IMR-90 (cell line): ENCODE results near the gene COL11A2. TPM values are rescaled to one million over a fixed set of nuclear protein-coding genes. Genes with fewer than 3 reads are reported as not detected.
A peak's percentile ranks its signal among the peaks of the same experiment; 100 is the strongest.

Source experiments
- ATAC-seq: fragments of 200-7000 bp; cut with Tn5 transposase; 2 replicates; pipeline ENCODE4 v1.9.1; 2020; ENCODE audit warnings: low read depth, mild to moderate bottlenecking, moderate library complexity
- BruUV-seq: library from RNA; stranded (reverse); fragments of 400-500 nt; replicated peaks from 2 replicates; lab custom pipeline; 2021; lab: Mats Ljungman, UMichigan
- CTCF ChIA-PET: fragments of 300-600 bp; formaldehyde crosslinking; extraction: SDS; loops from one replicate; lab custom pipeline; 2021; ENCODE audit warnings: antibody characterized with exemption; lab: Yijun Ruan, JAX
- POLR2A ChIA-PET: fragments of 300-600 bp; sonication (Branson Sonifier 250); formaldehyde crosslinking; loops from one replicate; lab custom pipeline; 2022; ENCODE audit warnings: antibody characterized with exemption; ENCODE audit not compliant: unreplicated experiment; lab: Charles Lee
- DNase-seq: peaks from one replicate; pipeline ENCODE4 v3.0.0; 2013
- H2AFZ ChIP-seq: replicated peaks from 2 replicates; pipeline ENCODE3; 2013; ENCODE audit warnings: low read length, mild to moderate bottlenecking; ENCODE audit not compliant: poor library complexity
- H2AK5ac ChIP-seq: 2 replicates; pipeline ENCODE4 v1.6.1; 2013; ENCODE audit warnings: low read depth, low read length, inconsistent platforms
- H2AK9ac ChIP-seq: replicated peaks from 2 replicates; pipeline ENCODE3; 2013; ENCODE audit warnings: mild to moderate bottlenecking, low read depth, low read length, moderate library complexity; ENCODE audit not compliant: poor library complexity
- H2BK120ac ChIP-seq: 2 replicates; pipeline ENCODE4 v1.6.1; 2013; ENCODE audit warnings: low read depth, low read length, inconsistent platforms
- H2BK15ac ChIP-seq: 3 replicates; pipeline ENCODE4 v1.6.1; 2013; ENCODE audit warnings: low read depth, low read length, inconsistent platforms
- H2BK20ac ChIP-seq: 2 replicates; pipeline ENCODE4 v1.6.1; 2013; ENCODE audit warnings: low read depth, mild to moderate bottlenecking, inconsistent platforms, low read length, moderate library complexity
- H2BK5ac ChIP-seq: 2 replicates; pipeline ENCODE4 v1.6.1; 2013; ENCODE audit warnings: mild to moderate bottlenecking, low read depth, low read length, inconsistent platforms; ENCODE audit not compliant: poor library complexity, severe bottlenecking
- H3K14ac ChIP-seq: replicated peaks from 2 replicates; pipeline ENCODE4 v1.6.1; 2013; ENCODE audit warnings: low read depth, low read length, inconsistent platforms
- H3K18ac ChIP-seq: 2 replicates; pipeline ENCODE4 v1.6.1; 2013; ENCODE audit warnings: low read depth, low read length, control low read depth
- H3K23ac ChIP-seq: 2 replicates; pipeline ENCODE4 v1.6.1; 2013; ENCODE audit warnings: low read depth, low read length, inconsistent platforms
- H3K27ac ChIP-seq: 2 replicates; pipeline ENCODE4 v1.5.1; 2013; ENCODE audit warnings: mild to moderate bottlenecking, control low read depth, low read length; ENCODE audit not compliant: insufficient read depth
- H3K27me3 ChIP-seq: 2 replicates; pipeline ENCODE4 v1.6.1; 2013; ENCODE audit warnings: low read length; ENCODE audit not compliant: control insufficient read depth, insufficient read depth
- H3K36me3 ChIP-seq: 2 replicates; pipeline ENCODE4 v1.6.1; 2013; ENCODE audit warnings: low read length, mixed read lengths; ENCODE audit not compliant: control insufficient read depth, insufficient read depth
- H3K4ac ChIP-seq: 2 replicates; pipeline ENCODE4 v1.6.1; 2013; ENCODE audit warnings: low read depth, low read length, inconsistent platforms
- H3K4me1 ChIP-seq: 2 replicates; pipeline ENCODE4 v1.6.1; 2013; ENCODE audit warnings: low read length, mixed read lengths; ENCODE audit not compliant: control insufficient read depth, insufficient read depth
- H3K4me2 ChIP-seq: 2 replicates; pipeline ENCODE4 v1.6.1; 2013; ENCODE audit warnings: low read depth, mild to moderate bottlenecking, control low read depth, low read length, moderate library complexity
- H3K4me3 ChIP-seq: 2 replicates; pipeline ENCODE4 v1.5.1; 2013; ENCODE audit warnings: low read depth, mild to moderate bottlenecking, control low read depth, low read length, moderate library complexity; ENCODE audit not compliant: insufficient read depth
- H3K56ac ChIP-seq: 2 replicates; pipeline ENCODE4 v1.6.1; 2013; ENCODE audit warnings: low read length, inconsistent platforms; ENCODE audit not compliant: insufficient read depth; ENCODE audit errors: extremely low read depth
- H3K79me1 ChIP-seq, 2 experiments: 2 replicates each; pipeline ENCODE4 v1.6.1; 2013; ENCODE audit warnings: low read length in 2 of 2, inconsistent platforms in 1 of 2, low read depth in 1 of 2
- H3K9ac ChIP-seq: 2 replicates; pipeline ENCODE4 v1.6.1; 2013; ENCODE audit warnings: low read depth, low read length, control low read depth
- H3K9me1 ChIP-seq: 2 replicates; pipeline ENCODE4 v1.6.1; 2013; ENCODE audit warnings: low read length, inconsistent platforms; ENCODE audit not compliant: insufficient read depth
- H3K9me3 ChIP-seq: 2 replicates; pipeline ENCODE4 v1.6.1; 2013; ENCODE audit warnings: low read length; ENCODE audit not compliant: control insufficient read depth, insufficient read depth
- H4K20me1 ChIP-seq: 2 replicates; pipeline ENCODE4 v1.6.1; 2013; ENCODE audit warnings: low read length, inconsistent platforms; ENCODE audit not compliant: insufficient read depth
- H4K5ac ChIP-seq: 2 replicates; pipeline ENCODE4 v1.6.1; 2013; ENCODE audit warnings: mild to moderate bottlenecking, low read depth, low read length, control low read depth
- H4K8ac ChIP-seq, 2 experiments: 2 replicates each; pipeline ENCODE4 v1.6.1; 2013; ENCODE audit warnings: low read depth in 2 of 2, low read length in 2 of 2, control low read depth in 1 of 2, inconsistent platforms in 1 of 2
- H4K91ac ChIP-seq: 2 replicates; pipeline ENCODE4 v1.6.1; 2013; ENCODE audit warnings: low read depth, low read length, inconsistent platforms; ENCODE audit not compliant: insufficient read depth
- CHD1 ChIP-seq: IDR thresholded peaks from 2 replicates; pipeline ENCODE4 v1.6.1; 2012; ENCODE audit warnings: low read depth, low read length, improper control_type of control experiment
- MAZ ChIP-seq: IDR thresholded peaks from 2 replicates; pipeline ENCODE4 v1.6.1; 2012; ENCODE audit warnings: low read depth, mild to moderate bottlenecking, low read length, improper control_type of control experiment, moderate library complexity, borderline replicate concordance
- NFE2L2 ChIP-seq: fragments of 150-350 bp; IDR thresholded peaks from 2 replicates; pipeline ENCODE4 v1.6.1; 2016; ENCODE audit warnings: low read depth, mild to moderate bottlenecking, low read length
- WGBS, 2 experiments: methylation state at CpG; one replicate each; pipeline versions ENCODE4 v1.1.5 to v1.1.7; 2013; ENCODE audit warnings: missing lambda C conversion rate in 2 of 2; ENCODE audit not compliant: insufficient read length in 1 of 2; ENCODE audit errors: extremely low coverage in 2 of 2; 5-methylcytosine and 5-hydroxymethylcytosine counted together
- dilution Hi-C: fragments of 300-500 bp; cut with HindIII; formaldehyde crosslinking; loops from one replicate; pipeline ENCODE4 v1.14.3; 2018; ENCODE audit warnings: low sequenced_read_pairs; ENCODE audit not compliant: unreplicated experiment
- in situ Hi-C: fragments of 300-500 bp; cut with MboI; formaldehyde crosslinking; loops from 3 replicates; pipeline ENCODE4 v1.14.3; 2019; ENCODE audit warnings: low sequenced_read_pairs, inconsistent platforms, mixed read lengths
- intact Hi-C: fragments of 100-400 bp; cut with micrococcal nuclease; formaldehyde crosslinking; loops from 2 replicates; pipeline ENCODE4 v1.10.0; 2022
- polyA plus RNA-seq, 3 experiments: library from polyadenylated mRNA; depleted of rRNA; stranded (reverse); fragments of >200 nt; gene quantifications; 2 replicates each; pipeline ENCODE4 v1.2.3, GENCODE V29; 2012; ENCODE audit warnings: low replicate concordance in 1 of 3
- total RNA-seq: library from RNA; depleted of rRNA; stranded (reverse); fragments of >200 nt; gene quantifications from 2 replicates; pipeline ENCODE4 v1.2.3, GENCODE V29; 2012

COL11A2 gene
- total and polyA plus RNA-seq, 2 of the 4 experiments (the other 2 are of a cell fraction) = under 0.01 to 0.38 TPM

DNA sequence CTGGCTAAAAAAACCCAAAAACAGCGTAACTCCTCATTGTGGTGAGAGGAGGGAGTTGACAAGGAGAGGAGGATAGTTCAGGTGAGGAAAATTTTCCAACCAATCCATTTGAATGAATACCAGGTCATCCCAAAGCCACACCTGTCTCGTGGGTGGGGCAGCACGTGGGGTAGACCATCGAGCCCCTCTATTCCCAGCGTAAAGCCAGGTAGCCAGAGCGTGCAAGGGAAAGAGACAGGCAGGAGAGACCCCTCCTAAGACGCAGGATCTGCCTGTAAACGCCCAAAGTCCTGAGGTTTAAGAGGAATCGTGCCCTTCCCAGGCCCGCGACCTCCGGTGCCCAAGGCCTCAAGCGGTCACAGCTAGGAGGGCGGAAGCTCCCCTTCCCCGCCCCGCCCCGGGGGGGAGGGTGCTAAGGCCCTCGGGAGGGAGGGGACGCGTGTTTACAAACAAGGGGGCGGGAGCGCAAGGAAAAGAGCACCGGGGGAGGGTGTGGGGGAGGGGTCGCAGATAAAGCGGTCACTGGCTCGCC lies 7.5 kb upstream of the COL11A2 start:
- ChIA-PET POLR2A (interaction anchor here (0.6 kb wide), 1 partner anchor 10 kb away, joined by 3 read pairs; no protein-coding TSS in a partner anchor), CTCF (no interaction called here)
- 0 out of 2 replicates have a peak overlapping the region, but pooled peaks have one; percentile 42 for H3K18ac ChIP-seq
- H2BK5ac ChIP-seq = peak overlapping the region; percentile 97
- H2AFZ ChIP-seq = peak overlapping the region; percentile 99
- ATAC-seq (peak; percentile 31), DNase-seq (peak; percentile 35)
- H4K5ac ChIP-seq = peak overlapping the region; percentile 82
- H3K27me3 ChIP-seq = no peaks in the 10 kb centered on the region
- no peak overlapping the region for H2BK20ac ChIP-seq
- peak overlapping the region; percentile 99 for H3K4me2 ChIP-seq
- H3K4ac ChIP-seq = peak overlapping the region; percentile 99
- peaks cover 22 to 90% of the 10 kb centered on the region in 2 experiments; a peak in 3 of 4 replicates for H3K79me1 ChIP-seq
- peak overlapping the region; percentile 53; the same call in 1 of the 2 replicates for H2BK120ac ChIP-seq
- in situ Hi-C loops (no loop called here), intact Hi-C loops (loop anchor here (2.0 kb wide), 2 partner anchors 49 to 227 kb away; no protein-coding TSS in a partner anchor), dilution Hi-C loops (no loop called here)
- peaks cover 47% of the 10 kb centered on the region for H3K36me3 ChIP-seq
- peak overlapping the region; percentile 50; the same call in 1 of the 2 replicates for H4K91ac ChIP-seq
- H3K4me1 ChIP-seq = peaks cover 14% of the 10 kb centered on the region
- H2BK15ac ChIP-seq = no peak overlapping the region
- peak overlapping the region; percentile 84 for H3K23ac ChIP-seq
- H2AK5ac ChIP-seq = peak overlapping the region; percentile 81
- TF ChIP-seq NFE2L2 (no peak), MAZ (peak; percentile 60; the same call in 1 of the 2 replicates), CHD1 (no peak)
- WGBS, 2 experiments = no CpG with 5 or more reads among the region's 26 CpGs
- peak overlapping the region; percentile 60 to 66; a peak in 2 of 4 replicates for H4K8ac ChIP-seq
- H3K14ac ChIP-seq = peak overlapping the region; percentile 98; the same call in 1 of the 2 replicates
- no TSS peak for BruUV-seq
- H3K56ac ChIP-seq = peak overlapping the region; percentile 45; the same call in 1 of the 2 replicates
- H3K27ac ChIP-seq = peak overlapping the region; percentile 95
- H3K9me3 ChIP-seq = no peaks in the 10 kb centered on the region
- H4K20me1 ChIP-seq = peaks cover 62% of the 10 kb centered on the region; the same call in 1 of the 2 replicates
- peaks cover 27% of the 10 kb centered on the region for H3K9me1 ChIP-seq
- H2AK9ac ChIP-seq = peak overlapping the region; percentile 99
- peak overlapping the region; percentile 73 for H3K4me3 ChIP-seq
- peak overlapping the region; percentile 96 for H3K9ac ChIP-seq
